NCI-H2107 treated with DMSO at 0.1 percent for 48 hours (cell line): ENCODE results near the gene CACNA1E.
"Not testable (repeated sequence)": the region's sequence is repeated elsewhere in the genome, so short reads cannot be mapped to it uniquely, and the experiment has no call there.

ENCODE experiments used
- DNase-seq: peaks from one replicate; lab custom pipeline; 2025; ENCODE audit not compliant: unreplicated experiment; lab: John Stamatoyannopoulos, UW

Gene CACNA1E

DNA sequence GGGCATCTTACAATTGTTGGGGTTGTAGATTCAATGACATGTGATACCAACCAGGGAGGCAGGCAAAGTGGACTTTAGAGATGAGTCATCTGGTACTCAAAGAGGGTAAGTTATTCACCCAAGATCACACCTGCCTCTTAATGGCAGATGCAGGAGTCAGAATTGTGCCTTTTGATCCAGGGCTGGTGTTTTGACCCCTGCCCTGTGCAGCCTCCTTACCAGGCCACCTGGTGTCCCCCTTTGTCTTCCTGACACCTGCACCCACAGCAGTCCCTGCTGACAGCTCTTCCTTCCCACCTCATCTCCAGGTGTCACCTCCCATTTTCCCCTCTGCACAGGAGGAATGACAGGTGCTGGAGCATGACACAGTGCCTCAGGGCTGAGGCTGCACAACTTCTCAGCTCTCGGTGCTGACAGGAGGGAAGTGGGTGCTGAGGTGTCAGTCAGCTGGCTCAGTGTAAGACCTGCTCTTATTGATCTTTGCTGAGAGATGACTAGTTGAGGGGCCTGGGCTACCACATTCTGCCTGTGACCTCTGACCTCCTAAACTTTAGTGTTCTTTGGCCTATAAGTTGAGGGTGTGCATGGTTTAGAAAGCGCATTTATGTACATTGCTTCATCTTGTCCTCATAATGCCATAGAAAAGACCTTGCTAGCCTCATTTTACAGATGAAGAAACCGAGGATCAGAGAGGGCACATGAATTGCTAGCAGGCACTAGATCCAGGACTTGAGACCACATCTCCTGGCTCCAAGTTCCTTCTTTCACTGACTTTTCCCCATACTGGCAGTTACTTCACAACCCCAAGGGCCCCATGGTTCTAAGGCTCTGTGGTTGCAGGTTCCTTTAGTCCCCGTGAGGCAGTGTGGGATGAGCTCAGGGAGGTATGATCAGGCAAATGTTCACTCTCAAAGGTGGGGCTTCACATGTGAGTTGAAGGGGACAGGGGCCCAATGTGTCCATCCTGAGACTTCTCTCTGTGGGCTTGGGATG, 31.3 kb downstream of the CACNA1E start:
- DNase-seq, result peak; percentile 99

DNA sequence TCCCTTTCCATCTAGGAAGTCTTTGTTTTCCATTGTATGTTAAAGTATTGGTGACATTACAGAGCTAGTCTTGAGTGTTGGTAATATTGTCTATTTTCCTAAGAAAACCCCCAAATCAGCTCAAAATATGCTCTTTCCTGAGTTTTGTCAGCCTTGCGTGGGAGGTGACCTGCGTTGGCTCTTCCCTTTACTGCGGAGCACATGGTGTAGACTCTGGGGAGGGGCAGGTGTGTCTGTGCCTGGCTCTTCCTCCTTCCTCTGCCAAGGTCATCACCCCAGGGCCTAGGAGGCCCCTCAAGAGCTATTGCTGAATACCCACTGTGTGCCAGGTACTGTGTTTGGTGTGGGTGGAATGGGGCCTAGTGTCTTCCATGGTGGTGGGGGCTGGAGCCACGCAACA, 33.4 kb downstream of the CACNA1E start:
- no peak for DNase-seq

DNA sequence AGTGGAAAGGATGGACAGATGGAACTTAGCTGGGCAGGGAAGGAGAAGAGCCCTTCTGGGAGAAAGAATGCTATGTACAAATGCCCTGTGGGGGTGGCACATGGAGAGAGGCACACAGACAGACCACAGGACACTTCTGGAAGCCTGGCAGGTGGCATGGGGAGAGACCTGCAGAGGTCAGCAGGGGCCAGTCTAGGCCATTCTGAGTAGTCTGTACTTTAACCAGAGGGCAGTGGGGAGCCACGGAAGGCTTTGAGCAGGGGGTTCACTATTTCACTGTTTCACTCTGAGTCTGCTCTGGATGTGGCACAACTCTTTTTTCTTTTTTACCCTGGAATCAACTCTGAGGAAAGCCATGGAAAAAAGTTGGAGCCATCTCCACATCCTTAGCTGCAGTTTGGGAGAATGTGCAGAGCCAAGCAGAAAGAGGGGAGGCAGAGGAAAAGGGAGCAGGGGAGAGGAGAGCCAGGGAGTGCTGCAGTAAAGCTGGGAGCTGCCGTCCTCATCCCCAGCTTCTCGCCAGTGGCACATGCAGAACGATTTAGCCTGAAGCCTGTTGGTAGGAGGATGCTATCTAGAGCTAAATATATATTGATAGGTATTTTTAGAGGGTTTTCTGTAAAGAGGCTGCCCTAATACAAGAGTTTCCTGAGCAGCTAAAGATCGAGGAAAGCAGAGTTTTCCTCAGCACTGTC, 34.0 kb downstream of the CACNA1E start:
- no peak for DNase-seq

DNA sequence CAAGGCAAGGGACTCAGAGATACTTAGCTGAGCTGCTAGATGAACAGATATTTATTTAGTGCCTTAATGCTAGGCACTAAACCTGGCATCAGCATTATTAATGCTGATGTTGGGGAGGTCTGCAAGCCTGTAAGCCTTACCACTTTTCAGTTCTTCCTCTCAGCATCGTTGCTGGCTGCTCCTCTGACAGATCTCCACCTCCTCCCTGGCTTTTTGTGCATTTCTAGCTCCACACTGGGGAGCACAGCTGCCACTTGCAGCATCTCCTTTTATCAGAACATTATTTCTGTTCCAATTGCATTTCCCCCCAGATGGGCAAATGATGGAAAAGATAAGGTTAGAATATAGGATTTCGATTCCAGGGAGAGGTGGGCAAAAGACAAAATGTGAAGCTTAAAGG, 34.8 kb downstream of the CACNA1E start:
- no peak for DNase-seq

DNA sequence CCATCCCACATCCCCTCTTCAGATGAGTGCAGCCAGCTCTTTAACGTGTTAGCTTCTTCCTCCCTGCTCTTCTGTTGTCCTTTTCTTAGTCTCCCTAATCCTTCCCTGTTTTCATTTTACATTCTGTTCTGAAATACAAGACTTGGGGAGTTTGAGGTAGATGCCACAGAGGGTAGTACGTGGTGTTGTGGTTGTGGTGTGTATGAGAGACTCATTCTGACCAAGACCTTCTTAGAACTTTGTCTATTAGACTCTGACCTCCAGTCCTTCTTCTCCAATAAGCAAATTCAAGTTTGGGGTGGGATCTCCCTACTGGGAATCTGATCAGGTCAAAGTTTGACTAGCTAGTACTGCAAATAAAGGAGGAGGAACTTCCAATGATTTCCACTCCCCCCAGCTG, 39.5 kb downstream of the CACNA1E start:
- DNase-seq, result no peak

DNA sequence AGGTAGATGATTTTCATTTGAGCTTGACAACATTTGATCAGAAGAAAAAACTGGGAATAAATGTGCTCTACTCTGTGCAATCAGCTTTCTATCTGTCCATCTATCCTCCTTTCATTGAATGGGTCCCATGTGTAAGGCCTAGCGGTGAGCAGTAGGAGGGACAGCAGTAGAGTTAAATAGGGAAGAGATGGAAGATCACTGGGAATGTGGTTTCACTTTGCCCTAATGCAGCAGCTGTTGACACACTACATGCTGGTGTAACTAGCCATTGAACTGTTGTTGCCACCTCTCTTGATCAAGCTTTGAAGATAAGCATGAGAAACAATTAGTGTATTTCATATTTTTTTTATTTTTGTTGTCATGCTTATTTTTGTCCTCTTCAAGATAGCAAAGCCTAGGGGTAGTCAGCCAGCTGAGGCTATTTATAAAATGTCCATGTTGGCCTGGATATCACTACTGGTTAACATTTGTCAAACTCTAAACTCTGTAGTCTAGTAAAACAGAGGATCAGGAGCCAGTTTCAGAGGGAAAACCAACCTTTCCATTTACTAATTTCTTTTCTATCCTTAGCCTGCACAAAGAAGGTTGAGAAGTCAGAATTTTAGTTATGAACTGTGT, 41.9 kb downstream of the CACNA1E start:
- DNase-seq, result no peak

DNA sequence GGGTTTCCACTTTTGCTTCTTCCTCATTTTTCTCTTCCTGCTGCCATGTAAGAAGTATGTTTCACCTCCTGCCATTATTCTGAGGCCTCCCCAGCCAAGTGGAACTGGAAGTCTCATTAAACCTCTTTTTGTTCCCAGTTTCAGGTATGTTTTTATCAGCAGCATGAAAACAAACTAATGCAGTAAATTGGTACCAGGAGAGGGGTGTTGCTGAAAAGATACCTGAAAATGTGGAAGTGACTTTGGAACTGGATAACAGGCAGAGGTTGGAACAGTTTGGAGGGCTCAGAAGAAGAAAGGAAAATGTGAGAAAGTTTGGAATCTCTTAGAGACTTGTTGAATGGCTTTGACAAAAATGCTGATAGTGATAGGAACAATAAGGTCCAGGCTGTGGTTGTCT, 44.9 kb downstream of the CACNA1E start:
- not testable (repeated sequence) for DNase-seq

DNA sequence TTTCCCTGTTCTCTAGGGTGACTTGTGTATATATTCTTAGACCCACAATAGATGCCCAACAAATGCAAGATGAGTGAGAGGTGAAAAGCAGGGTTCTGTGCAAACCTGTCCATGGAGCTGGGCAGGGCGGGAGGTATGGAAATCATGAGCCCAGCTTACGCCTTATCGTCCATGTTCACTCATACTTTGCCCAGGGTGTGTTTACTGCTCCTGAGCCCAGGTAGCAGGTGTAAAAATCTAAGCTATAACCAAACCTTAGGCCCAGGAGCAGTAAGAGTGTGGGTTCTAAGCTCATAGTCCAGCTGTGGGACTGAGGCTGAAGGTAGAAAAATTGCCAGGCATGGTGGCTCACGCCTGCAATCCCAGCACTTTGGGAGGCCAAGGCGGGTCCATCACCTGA, 48.1 kb downstream of the CACNA1E start:
- DNase-seq, result no peak

DNA sequence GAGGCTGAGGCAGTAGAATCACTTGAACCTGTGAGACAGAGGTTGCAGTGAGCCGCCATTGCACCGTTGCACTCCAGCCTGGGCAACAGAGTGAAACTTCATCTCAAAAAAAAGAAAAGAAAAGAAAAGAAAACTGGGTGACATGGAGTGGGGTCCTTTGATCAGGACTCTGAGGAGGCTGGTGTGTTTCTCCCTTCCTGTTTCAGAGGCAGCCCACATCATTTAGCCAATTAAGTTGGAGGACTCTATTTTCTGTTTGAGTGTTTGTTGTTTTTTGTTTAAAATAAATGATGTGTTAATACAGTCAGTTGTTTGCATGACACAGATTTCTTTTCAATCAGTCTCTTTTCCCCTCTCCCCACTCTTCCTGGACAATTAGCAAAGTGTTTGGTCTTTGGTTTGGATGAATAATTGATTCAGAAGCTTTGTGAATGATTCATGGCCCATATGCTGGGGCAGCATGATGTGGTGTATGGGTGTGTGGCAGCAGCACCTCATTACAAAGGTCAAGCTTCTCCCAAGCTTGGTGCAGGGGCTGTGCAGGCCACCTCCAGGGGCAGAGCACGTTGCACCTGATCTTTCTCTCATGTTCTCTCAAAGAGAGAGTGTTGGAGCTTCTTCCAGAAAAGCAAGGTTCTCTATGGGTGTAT, 48.8 kb downstream of the CACNA1E start:
- no peak for DNase-seq

DNA sequence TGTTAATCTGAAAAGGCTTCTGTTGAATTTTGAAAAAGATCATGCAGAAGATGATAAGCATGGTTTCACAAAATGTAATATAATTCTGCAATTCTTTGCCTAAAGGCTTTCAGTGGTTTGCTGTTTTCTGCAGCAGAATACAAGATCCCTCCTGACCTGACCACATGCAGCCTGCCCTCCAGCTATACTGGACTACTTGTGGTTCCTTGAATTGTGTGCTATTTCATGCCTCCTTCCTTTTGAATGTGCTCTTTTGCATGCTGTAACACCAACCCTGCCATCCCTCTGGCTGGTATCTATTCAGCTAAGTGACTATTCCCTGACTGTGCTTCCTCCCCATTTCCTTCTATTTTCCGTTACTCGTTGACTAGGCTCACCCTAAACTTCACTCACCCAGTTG, 55.5 kb downstream of the CACNA1E start:
- DNase-seq, result no peak

DNA sequence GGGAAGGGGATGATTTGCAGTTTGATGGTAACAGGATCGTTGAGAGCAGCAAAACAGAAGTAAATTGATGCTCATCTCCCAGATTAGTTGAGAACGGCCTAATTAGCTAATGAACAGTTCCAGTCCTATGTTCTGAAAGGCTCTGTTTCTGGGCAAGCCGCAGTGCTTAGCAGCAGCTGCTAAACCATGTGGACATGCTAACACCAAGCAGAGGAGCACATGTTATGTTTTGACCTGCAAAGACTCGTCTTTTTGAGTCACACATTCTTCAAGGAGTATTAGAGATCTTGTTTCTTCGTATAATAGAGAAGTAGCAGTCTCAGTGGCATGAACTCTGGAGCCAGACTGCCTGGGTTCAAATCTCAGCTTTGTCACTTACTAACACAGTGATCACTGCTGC, 58.1 kb downstream of the CACNA1E start:
- DNase-seq, result no peak

DNA sequence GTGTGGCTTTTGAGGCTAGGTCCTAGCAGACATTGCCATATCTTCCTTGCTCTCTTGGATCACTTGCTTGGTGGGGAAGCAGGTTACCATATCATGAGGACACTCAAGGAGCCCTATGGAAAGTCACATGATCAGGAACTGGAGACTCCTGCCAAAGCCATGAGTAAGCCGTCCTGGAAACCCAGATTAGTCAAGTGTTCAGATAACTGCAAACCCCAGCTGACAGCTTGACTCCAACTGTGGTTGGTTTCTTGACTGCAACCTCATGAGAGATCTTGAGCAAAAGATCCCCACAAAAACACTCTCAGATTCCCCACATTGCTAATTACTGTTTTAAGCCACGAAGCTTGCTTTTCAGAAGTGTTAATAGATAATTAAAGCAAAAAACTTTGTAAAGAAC, 58.6 kb downstream of the CACNA1E start:
- DNase-seq, result no peak

DNA sequence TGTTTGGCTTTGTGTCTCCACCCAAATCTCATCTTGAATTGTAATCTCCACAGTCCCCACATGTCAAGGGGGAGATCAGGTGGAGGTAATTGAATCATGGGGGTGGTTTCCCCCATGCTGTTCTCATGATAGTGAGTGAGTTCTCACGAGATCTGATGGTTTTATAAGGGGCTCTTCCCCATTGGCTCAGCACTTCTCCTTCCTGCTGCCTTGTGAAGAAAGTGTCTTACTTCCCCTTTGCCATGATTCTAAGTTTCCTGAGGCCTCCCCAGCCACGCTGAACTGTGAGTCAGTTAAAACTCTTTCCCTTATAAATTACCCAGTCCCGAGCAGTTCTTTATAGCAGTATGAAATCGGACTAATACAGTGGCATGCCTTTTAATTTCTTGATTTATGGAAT, 59.1 kb downstream of the CACNA1E start:
- not testable (repeated sequence) for DNase-seq

DNA sequence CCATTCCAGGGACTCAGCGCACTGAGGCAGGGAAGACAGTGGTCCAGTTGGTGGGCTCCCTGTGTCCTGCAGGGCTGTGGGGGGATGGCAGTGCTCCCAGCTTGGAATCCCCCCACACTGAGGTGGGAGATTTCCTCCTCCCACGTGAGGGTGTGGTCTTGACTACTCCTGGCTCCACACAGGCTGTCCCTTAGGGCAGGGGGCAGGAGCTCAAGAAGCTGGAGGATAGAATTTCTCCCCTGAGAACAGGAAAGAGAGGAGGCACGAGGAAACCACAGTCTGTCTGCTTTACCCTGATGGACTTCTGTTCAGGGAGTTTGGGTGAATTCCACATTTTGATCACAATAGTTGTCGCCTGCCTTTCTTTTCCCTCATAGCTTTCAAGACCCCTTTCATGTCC, 62.1 kb downstream of the CACNA1E start:
- no peak for DNase-seq

DNA sequence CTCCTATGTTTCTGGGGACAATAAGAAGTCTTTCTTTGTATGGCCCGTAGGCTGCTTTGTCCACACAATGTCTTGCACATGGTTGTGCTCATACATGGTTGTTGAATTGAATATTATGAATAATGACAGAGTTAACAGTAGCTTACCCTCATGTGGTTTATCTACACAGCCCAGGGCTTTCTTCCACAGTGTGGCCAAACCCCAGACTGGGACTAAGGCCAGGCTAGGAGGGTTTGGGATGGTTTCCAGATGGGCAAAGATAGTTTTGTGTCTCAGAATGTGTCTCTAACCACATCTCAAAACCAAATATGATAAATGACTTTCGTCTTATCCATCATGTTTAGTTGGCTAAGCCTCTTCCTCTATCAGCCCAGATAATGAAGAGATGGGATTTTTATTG, 65.2 kb downstream of the CACNA1E start:
- no peak for DNase-seq

DNA sequence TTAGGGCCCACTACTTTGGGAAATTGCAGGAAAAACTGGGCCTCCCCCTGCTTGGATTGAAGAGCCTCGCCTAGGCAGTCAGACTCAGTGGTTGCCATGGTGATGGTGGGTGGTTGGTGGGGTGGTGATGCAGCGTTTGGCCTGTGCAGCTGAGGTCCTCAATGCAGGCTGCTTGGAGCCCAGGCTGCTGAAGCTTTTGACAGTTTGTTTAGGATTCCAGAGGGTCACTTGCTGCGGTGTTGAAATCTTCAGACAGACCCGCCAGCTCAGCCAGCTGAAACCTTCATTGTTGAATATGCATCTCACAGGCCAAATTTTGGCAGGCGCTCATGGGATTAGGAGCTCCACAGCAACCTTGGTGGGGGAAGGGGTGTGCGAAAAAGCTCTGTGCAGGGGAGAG, 67.9 kb downstream of the CACNA1E start:
- DNase-seq, result peak; percentile 15

DNA sequence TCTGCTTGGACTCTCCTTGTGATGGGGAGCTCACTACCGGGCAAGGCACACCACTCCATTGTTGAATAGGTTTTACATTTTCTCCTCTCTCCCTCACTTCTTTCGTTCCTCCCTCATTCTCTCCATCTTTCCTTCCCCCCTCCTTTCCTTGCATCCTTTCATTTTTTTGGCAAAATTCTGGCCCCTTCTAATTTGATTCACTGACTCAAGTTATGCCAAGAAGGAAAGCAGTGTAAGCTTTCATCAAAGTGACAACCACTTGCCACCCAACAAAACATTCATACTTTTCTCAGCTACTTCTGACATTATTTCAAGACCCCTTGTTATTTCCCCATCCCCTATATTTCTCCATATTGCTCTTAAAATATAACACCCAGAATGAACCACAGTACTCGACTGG, 68.4 kb downstream of the CACNA1E start:
- DNase-seq, result no peak

DNA sequence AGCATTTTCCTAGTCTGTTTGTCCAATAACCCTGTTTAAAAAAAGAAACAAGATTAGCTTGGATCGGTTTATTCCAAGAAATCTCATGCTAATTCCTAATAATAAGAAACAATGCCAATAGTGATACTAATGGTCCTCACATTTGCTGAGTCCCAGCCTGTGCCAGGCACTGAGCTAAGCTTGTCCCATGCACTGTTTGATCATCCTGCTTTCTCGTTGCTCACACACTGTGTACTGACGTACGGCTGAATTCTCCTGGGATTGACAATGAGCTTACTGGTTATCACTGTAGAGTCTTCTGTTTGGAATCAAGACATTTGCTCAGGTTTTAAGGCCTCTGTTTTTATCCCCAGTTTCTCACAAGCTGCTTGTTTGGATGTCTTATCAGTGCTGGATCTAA, 71.1 kb downstream of the CACNA1E start:
- no peak for DNase-seq

DNA sequence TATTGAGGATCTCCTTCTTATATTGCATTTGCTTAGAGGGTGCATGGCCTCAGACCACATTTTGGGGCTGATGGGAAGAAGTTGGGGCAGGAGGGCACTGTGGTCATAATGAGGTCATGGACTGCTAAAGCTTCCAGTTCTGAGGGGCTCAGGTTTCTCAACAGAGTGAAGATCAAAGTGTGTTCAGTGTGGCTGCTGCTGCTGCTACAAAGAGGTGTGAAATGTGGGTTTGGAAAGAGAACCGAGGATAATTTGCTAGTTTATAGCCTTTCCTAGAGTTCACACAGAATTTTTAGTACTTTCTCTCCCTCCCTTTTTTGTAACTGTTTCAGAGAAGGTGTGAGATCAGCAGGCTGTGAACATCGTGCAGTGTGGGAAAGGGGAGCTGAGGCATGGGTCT, 73.3 kb downstream of the CACNA1E start:
- DNase-seq, result no peak

DNA sequence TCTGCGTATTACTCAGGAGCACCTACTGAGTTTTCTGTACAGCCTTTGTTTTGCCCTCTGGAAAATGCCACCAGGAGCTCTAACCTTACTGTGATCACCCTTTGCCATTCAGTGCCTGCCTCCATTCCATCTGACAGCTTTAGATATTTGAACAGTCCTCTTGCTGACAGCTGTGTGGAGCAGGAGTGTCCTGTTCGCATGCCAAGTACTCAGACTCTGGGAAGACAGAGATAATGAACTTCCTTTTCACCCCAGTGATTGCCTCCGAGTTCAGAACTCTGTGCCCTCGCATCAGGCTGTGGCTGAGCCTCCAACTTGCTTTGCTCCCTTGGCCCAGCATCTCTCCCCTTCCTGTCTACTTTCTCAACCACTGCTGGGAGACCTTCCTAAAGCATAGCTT, 74.0 kb downstream of the CACNA1E start:
- DNase-seq, result no peak

DNA sequence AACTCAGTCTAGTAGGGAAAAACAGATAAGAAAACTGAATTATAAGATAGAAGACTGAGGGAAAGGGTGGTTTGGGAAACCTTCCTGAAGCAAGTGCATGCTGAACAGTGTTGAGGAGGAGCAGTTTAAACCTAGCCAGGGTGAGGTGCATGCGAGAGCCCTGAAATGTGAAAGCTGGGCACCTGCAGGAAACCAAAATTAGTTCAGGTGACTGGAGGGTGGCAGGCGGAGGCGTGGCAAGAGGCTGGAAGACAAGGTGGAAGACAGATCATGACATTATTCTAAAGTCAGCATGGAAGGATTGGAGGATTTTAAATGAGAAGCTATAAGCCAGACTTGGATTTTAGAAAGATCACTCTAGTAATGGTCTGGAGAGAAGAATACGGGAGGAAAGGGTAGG, 75.1 kb downstream of the CACNA1E start:
- DNase-seq, result no peak
